Heart left ventricle (tissue), 16 donors: ENCODE results near the gene PRDX2. TPM values are rescaled to one million over a fixed set of nuclear protein-coding genes. Genes with fewer than 3 reads are reported as not detected.

Experiments used
- ATAC-seq, 4 donors: fragments of 200-7000 bp; cut with Tn5 transposase; one replicate each; pipeline ENCODE4 v1.9.1; 2020 to 2022; ENCODE audit warnings: moderate library complexity in 4 of 4, mild to moderate bottlenecking in 3 of 4, moderate number of reproducible peaks in 1 of 4
- DNase-seq, 5 donors: peaks; one replicate each; pipeline ENCODE4 v3.0.0-alpha.2; 2020
- H3K27ac ChIP-seq, 12 donors: fragments of 200-600 bp; sonication (generic) in 4 of 12; one replicate each; pipeline versions ENCODE4 v1.5.0 to v1.8.0; 2016 to 2022; ENCODE audit warnings: mild to moderate bottlenecking in 2 of 12
- H3K27me3 ChIP-seq, 9 donors: fragments of 200-600 bp; sonication (generic) in 2 of 9; one replicate each; pipeline versions ENCODE4 v1.5.1 to v1.8.0; 2016 to 2022; ENCODE audit warnings: mild to moderate bottlenecking in 3 of 9
- H3K36me3 ChIP-seq, 9 donors: fragments of 200-600 bp; sonication (generic) in 2 of 9; one replicate each; pipeline versions ENCODE4 v1.5.0 to v1.8.0; 2018 to 2022; ENCODE audit warnings: mild to moderate bottlenecking in 2 of 9
- H3K4me1 ChIP-seq, 12 donors: fragments of 200-600 bp; sonication (generic) in 4 of 12; one replicate each; pipeline versions ENCODE4 v1.5.0 to v1.8.0; 2016 to 2022; ENCODE audit warnings: mild to moderate bottlenecking in 3 of 12
- H3K4me3 ChIP-seq, 12 donors: fragments of 200-600 bp; sonication (generic) in 4 of 12; one replicate each; pipeline versions ENCODE4 v1.5.0 to v1.8.0; 2017 to 2022; ENCODE audit warnings: mild to moderate bottlenecking in 9 of 12, moderate library complexity in 4 of 12
- H3K9me3 ChIP-seq, 12 donors: fragments of 200-600 bp; sonication (generic) in 4 of 12; one replicate each; pipeline versions ENCODE4 v1.5.0 to v1.8.0; 2016 to 2022; ENCODE audit warnings: mild to moderate bottlenecking in 1 of 12
- POLR2A ChIP-seq, 2 donors: fragments of 450-650 bp; IDR thresholded peaks; one replicate each; pipeline ENCODE4 v1.6.1; 2017; ENCODE audit warnings: antibody characterized with exemption in 2 of 2, mild to moderate bottlenecking in 2 of 2, moderate library complexity in 2 of 2
- WGBS, 4 donors: extraction: QIAGEN DNeasy Blood & Tissue Kit in 2 of 4; methylation state at CpG; one replicate each; pipeline versions ENCODE4 v1.1.5 to v1.1.7; 2013 to 2018; 5-methylcytosine and 5-hydroxymethylcytosine counted together
- intact Hi-C, 10 donors: fragments of 100-400 bp; cut with DNase I; formaldehyde crosslinking; loops; one replicate each; pipeline versions ENCODE4 v1.11.1 to v1.14.2; 2022
- polyA plus RNA-seq, 2 donors: library from polyadenylated mRNA; stranded (reverse); fragments of 200-250 nt; gene quantifications; one replicate each; pipeline ENCODE4 v1.2.3, GENCODE V29; 2013
- total RNA-seq, 9 donors: library from RNA; depleted of rRNA in 2 of 9; stranded (reverse); fragments of >200 nt in 2 of 9; fragmentation: NEBNext Ultra II Directional in 3 of 9; extraction: Animal tissue kit (Norgen Biotek cat#: 25700) in 3 of 9; gene quantifications; one replicate each; pipeline versions ENCODE4 v1.1.0 to v1.2.4, GENCODE V29; 2016 to 2023
- TF ChIP-seq, protein P1 (sequence below), 12 donors: fragments of 200-600 bp; sonication (generic) in 4 of 12; IDR thresholded peaks; one replicate each; pipeline versions ENCODE4 v1.5.0 to v1.8.0; 2018 to 2022; ENCODE audit warnings: antibody characterized with exemption in 12 of 12, mild to moderate bottlenecking in 5 of 12
- donor health status: ischemic (EF 13 %, LVEDD 7.1; RV severe dilation, severe dysfunction).
- donor health status: healthy with polysubstance abuse.
- donor health status: DM: no; HTN: yes; CAD: no.
- donor health status: DM: no; HTN: no; CAD: no.
- donor health status: ischemic (EF 25% LVEDD 6.9; RV normal size, moderate dysfunction).
- donor health status: ischemic (EF 25% LVEDD 5.7; RV mildly dilated, moderate dysfunction).
- donor health status: healthy.
- donor health status: DM: yes; HTN: yes; CAD: no.
- donor health status: ischemic (EF 35%, LVEDD 5.7; RV mildly dilated, moderate dysfunction).
- donor health status: nonischemic (EF 11% LVEDD 7.7; RV severe dilation, severe dysfunction).
- donor health status: DM: yes; HTN: yes; CAD: no.
- donor health status: PGD.
- donor health status: ischemic (EF 29% LVEDD 5.4; RV normal size, mild dysfunction).
- donor health status: nonischemic (EF 23%, LVEDD 6.1; RV moderate dilation, normal function).

Gene PRDX2
- total and polyA plus RNA-seq, 11 donors: 435 to 1,432 (median 645) TPM

DNA sequence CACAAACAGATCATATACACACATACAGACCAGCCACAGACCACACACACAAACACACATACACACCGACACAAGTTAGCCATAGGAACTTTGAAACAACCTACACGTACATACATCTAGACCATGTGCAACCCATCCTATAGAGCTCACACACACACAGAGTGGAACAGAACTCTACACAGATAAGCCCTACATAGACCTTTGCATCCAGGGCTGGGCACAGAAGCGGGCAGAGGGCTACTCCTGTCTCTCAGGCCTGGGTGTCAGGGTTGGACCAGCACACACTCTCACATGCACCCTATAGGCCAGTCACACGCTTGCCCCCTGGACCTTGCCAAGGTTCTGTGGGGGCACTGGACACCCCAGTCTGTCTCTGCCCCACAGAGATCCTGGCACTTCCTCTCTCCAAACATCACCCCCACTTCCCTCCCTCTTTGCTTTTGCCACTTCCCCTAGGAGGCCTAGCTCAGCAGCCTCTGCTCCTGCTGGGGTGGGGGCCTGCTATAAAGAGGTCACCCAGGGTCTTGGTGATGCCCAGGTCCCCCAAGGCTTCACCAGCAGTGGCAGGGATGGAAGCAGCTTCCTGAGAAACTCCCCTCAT lies 16.1 kb downstream of the PRDX2 start:
- H3K27me3 ChIP-seq: no peaks in the 10 kb centered on the region
- H3K4me1 ChIP-seq: peaks cover 7 to 84% (median 68%) of the 10 kb centered on the region in 12 donors
- no peak for TF ChIP-seq POLR2A (IDR thresholded peaks at IDR 0.05)
- TF ChIP-seq, protein P1, sequence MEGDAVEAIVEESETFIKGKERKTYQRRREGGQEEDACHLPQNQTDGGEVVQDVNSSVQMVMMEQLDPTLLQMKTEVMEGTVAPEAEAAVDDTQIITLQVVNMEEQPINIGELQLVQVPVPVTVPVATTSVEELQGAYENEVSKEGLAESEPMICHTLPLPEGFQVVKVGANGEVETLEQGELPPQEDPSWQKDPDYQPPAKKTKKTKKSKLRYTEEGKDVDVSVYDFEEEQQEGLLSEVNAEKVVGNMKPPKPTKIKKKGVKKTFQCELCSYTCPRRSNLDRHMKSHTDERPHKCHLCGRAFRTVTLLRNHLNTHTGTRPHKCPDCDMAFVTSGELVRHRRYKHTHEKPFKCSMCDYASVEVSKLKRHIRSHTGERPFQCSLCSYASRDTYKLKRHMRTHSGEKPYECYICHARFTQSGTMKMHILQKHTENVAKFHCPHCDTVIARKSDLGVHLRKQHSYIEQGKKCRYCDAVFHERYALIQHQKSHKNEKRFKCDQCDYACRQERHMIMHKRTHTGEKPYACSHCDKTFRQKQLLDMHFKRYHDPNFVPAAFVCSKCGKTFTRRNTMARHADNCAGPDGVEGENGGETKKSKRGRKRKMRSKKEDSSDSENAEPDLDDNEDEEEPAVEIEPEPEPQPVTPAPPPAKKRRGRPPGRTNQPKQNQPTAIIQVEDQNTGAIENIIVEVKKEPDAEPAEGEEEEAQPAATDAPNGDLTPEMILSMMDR (IDR thresholded peaks at IDR 0.05): no peak
- no peaks in the 10 kb centered on the region for H3K9me3 ChIP-seq
- intact Hi-C loops: loop anchor here in 1 of 10 donors (10.0 kb wide), 1 partner anchor 369 kb away; the partner anchor contains the start of genes IER2 and STX10
- H3K4me3 ChIP-seq: peak overlapping the region in 3 of 12 donors; percentile 12 to 58 (median 18)
- ATAC-seq (no peak), DNase-seq (peak in 1 of 5 donors; percentile 55)
- whole genome bisulfite sequencing, 4 donors: 76 to 83% (median 77%) methylated on average over 4 of the region's 4 CpGs
- peak overlapping the region; percentile 74 to 100 (median 99) for H3K27ac ChIP-seq
- no peaks in the 10 kb centered on the region for H3K36me3 ChIP-seq

DNA sequence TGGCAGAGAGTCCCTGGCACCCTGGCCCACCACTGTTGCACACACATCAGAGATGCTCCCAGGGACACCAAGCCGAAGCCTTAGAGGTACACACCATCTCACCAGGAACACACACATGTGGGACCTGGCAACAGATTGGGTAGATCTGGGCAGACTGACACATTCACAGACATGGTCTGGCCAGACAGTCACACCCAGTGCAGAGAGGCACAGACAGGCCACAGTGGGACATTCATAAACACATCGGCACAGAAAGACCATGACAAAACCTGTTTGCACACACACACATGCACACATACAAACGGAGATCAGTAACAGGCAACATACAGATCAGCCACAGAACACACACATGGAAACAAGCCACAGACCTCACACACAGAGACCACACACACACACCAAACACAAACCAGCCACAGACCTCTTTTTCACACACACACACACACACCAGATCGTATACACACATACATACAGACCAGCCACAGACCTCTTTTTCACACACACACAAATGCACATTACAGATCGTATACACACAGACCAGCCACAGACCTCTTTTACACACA lies 16.6 kb downstream of the PRDX2 start:
- Histone ChIP-seq H3K4me1 (peaks cover 7 to 85% (median 65%) of the 10 kb centered on the region in 12 donors), H3K9me3 (no peaks in the 10 kb centered on the region), H3K4me3 (peak overlapping the region in 3 of 12 donors; percentile 18 to 58 (median 20)), H3K36me3 (no peaks in the 10 kb centered on the region), H3K27ac (peak overlapping the region; percentile 74 to 100 (median 99)), H3K27me3 (no peaks in the 10 kb centered on the region)
- intact Hi-C loops: loop anchor here in 1 of 10 donors (10.0 kb wide), 1 partner anchor 370 kb away; the partner anchor contains the start of genes IER2 and STX10
- no peak for DNase-seq
- TF ChIP-seq, protein P1 (IDR thresholded peaks at IDR 0.05): no peak
- TF ChIP-seq POLR2A (IDR thresholded peaks at IDR 0.05): no peak
- ATAC-seq: no peak
- 63 to 76% (median 71%) methylated on average over 5 of the region's 5 CpGs for WGBS, 4 donors

DNA sequence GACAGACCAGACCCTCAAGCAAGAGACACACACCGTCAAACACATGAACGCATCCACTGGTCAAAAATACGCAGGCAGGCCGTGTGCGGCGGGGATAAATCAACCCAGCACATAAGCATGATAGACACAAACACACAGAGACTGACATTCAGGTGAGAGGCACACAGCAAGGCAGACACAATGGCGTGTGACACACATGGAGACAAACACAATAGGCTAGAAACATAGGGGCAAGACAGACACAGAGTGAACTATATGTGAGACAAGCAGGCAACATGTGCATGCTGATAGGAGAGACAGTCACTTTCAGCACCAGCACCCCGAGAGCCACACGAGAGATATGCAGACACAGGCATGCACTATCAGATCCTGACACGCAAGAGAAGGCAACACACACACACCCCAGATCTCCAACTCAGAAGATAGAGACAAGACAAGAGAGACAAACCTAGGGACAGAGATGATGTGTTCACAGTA lies 17.2 kb downstream of the PRDX2 start:
- ATAC-seq: no peak
- Histone ChIP-seq H3K36me3 (no peaks in the 10 kb centered on the region), H3K4me3 (peak overlapping the region in 3 of 12 donors; percentile 18 to 58 (median 20)), H3K9me3 (no peaks in the 10 kb centered on the region), H3K4me1 (peaks cover 7 to 90% (median 66%) of the 10 kb centered on the region in 12 donors), H3K27me3 (no peaks in the 10 kb centered on the region), H3K27ac (peak overlapping the region; percentile 92 to 100 (median 99))
- intact Hi-C loops: loop anchor here in 1 of 10 donors (10.0 kb wide), 1 partner anchor 370 kb away; the partner anchor contains the start of genes IER2 and STX10
- 45 to 53% (median 49%) methylated on average over 10 of the region's 10 CpGs for WGBS, 4 donors
- no peak for DNase-seq
- TF ChIP-seq, protein P1 (IDR thresholded peaks at IDR 0.05): no peak
- no peak for TF ChIP-seq POLR2A (IDR thresholded peaks at IDR 0.05)

DNA sequence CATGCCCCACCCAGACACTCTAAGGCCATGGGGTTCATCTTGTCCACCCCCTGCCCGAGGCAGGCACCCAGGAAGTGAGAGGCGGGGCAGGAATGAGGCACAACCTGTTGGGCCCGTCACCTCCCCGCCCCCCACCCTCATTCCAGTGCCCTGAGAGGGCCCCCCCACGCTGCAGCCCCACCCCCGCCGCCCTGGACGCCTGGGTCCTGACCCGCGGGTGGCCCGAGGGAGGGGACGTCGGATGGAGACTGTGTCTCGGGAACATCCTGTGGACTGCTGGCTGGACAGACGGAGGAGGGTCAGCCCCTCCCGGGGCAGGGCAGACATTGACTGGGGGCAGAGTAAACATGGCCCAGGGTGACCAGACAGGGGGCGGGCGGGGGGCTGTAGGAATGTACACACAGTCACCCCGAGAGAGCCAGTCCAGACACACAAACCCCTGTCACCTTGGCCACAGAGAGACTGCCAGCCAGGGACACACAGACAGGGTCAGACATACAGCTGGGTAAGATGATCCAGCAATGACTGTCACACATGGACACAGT lies 17.7 kb downstream of the PRDX2 start:
- DNase-seq (peak; percentile 79 to 88 (median 82)), ATAC-seq (peak; percentile 5 to 46 (median 26))
- TF ChIP-seq POLR2A (IDR thresholded peaks at IDR 0.05): no peak
- intact Hi-C loops: loop anchor here in 1 of 10 donors (10.0 kb wide), 1 partner anchor 371 kb away; the partner anchor contains the start of genes IER2 and STX10
- Histone ChIP-seq H3K4me3 (peak overlapping the region in 8 of 12 donors; percentile 51 to 67 (median 56)), H3K27ac (peak overlapping the region; percentile 92 to 100 (median 99)), H3K36me3 (no peaks in the 10 kb centered on the region), H3K27me3 (no peaks in the 10 kb centered on the region), H3K9me3 (no peaks in the 10 kb centered on the region), H3K4me1 (peaks cover 7 to 91% (median 66%) of the 10 kb centered on the region in 12 donors)
- WGBS, 4 donors: 10 to 40% (median 22%) methylated on average over 5 to 19 of the region's 19 CpGs
